NCI-H2029 (cell line): Measurements from ENCODE around the gene ELK4.

Experiments
- DNase-seq: peaks from one replicate; lab custom pipeline; 2025; lab: John Stamatoyannopoulos, UW

Gene ELK4

DNA sequence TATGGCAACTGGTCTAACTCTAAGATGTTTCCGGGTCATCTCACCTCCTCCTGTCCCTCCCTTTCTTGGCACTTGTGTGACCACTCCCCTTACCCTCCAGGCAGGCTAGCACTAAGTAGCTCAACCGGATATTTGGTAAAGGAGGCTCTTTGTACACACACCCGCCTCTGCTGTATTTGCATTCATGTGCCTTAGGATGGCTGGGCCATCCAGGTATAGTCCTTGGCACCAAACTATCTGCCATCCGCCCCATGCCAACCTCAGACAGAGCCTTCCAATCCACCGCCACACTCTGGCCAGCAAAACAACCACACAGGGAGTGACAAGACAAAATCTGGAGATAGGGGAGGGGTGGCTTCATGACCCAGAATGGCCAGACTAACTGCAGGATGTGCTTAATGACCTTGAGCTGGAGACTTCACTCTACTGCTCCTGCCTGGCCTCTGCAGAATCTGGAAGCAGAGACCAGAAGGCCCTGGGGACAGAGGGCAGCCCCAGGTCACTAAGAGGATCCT lies 67.8 kb downstream of the ELK4 start:
- DNase-seq, result peak; percentile 73

- no peak for DNase-seq
Measured at GRCh38 chr1:205561501-205562203, 70.2 kb downstream of the ELK4 start.
